Mucosa of rectum (tissue), 2 donors: ENCODE measurements around the gene NALCN.

Experiments used
- H3K27ac ChIP-seq, 2 donors: one replicate each; pipeline ENCODE4 v1.7.0; 2013; ENCODE audit warnings: inconsistent platforms in 2 of 2, low read depth in 2 of 2, low read length in 2 of 2
- H3K27me3 ChIP-seq, 2 donors: one replicate each; pipeline ENCODE4 v1.7.0; 2013; ENCODE audit warnings: low read length in 2 of 2; ENCODE audit not compliant: control insufficient read depth in 2 of 2, insufficient read depth in 2 of 2
- H3K36me3 ChIP-seq, 2 donors: one replicate each; pipeline ENCODE4 v1.7.0; 2013; ENCODE audit warnings: low read length in 2 of 2; ENCODE audit not compliant: control insufficient read depth in 2 of 2, insufficient read depth in 2 of 2
- H3K4me1 ChIP-seq, 2 donors: one replicate each; pipeline ENCODE4 v1.7.0; 2013; ENCODE audit warnings: low read length in 2 of 2, mild to moderate bottlenecking in 1 of 2; ENCODE audit not compliant: control insufficient read depth in 2 of 2, insufficient read depth in 2 of 2
- H3K4me3 ChIP-seq, 2 donors: one replicate each; pipeline ENCODE4 v1.7.0; 2013; ENCODE audit warnings: low read length in 2 of 2
- H3K9ac ChIP-seq, 2 donors: one replicate each; pipeline ENCODE4 v1.7.0; 2013; ENCODE audit warnings: low read length in 2 of 2, low read depth in 1 of 2, mild to moderate bottlenecking in 1 of 2
- H3K9me3 ChIP-seq, 2 donors: one replicate each; pipeline ENCODE4 v1.7.0; 2013; ENCODE audit warnings: low read length in 2 of 2; ENCODE audit not compliant: control insufficient read depth in 2 of 2
- donor health status: healthy.
- donor health status: Normal muscosa, but diverticular disease.

NALCN gene

DNA sequence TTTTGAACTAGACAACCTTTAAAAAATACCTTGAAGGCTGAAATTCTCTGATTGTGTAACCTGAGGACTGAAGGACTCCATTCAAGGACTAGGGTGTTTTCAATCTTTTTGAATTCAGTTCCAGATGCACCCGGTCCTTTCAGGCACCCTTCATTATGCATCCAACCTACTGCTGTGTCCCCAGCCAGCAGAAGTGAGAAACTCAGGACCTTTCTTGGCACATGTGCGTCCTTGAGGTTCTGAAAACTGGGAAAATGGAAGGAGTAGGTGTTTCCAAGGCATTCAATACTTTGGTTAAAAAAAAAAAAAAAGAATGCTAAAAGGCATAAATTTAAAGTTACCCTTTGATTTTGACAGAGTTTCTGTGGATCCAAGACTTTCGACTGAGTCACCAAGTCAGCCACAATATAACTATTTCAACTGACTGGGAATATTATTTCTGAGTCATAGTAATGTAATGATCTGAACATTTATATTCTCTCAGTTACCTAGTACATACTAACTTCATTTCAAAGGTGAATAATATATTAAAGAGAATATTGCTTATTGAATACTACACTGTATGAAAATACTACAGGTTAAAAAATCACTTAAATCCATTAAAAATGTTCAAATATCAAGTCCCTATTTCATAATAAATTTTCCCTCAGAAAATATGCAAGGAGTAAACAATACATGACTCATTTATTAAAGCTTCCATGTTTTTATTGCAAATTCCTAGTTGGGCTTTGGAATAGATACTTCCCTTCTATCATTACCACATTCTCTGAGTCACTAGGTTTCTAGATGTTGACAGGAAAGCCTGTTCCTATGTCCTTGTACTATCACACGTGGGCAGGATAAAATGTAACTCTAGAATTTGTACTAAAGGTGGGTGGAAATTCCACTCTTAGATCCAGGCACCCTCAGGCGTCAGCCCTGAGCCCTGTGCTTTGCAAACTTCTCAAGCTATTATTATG lies 33.8 kb upstream of the NALCN start:
- Histone ChIP-seq H3K9ac (no peak overlapping the region), H3K27me3 (no peaks in the 10 kb centered on the region), H3K27ac (no peak overlapping the region), H3K9me3 (no peaks in the 10 kb centered on the region), H3K4me3 (no peak overlapping the region), H3K36me3 (no peaks in the 10 kb centered on the region), H3K4me1 (no peaks in the 10 kb centered on the region)

DNA sequence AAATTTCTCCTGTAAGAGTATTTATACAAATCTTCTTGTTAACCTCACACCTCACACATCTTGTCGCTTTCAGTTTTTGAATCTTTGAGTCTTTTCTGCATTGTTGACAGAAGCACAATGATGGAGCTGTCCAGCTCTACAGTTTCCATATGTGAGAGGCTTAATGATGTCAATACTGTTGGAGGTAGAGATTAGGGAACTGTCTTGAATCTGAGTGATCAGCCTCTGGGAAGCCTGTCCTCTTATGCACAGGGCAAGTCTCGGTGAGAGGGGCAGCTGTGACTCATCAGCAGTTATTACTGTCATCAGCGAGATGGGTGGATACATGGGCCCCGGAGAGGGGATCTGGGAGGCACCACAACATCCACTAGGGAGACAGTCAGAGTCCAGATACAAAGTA lies 31.5 kb upstream of the NALCN start:
- no peak overlapping the region for H3K4me3 ChIP-seq
- H3K9ac ChIP-seq = no peak overlapping the region

DNA sequence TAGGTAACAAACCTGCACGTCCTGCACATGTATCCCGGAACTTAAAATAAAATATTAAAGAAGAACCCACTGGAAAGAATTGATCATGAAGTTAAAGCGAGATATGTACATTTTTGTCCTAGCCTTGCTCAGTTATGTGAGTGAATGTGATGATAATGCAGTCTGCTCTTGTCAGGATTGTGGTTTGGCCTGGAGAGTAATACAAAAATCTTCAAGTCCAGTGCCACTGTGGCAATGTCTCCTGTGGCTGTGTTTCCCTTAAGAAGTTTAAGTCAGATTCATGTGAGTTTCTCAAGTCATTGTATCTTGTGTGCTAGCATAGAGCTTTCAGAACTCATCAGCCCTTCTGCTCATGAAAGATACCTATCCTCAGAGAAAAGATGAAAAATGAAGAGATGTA lies 18.2 kb upstream of the NALCN start:
- Histone ChIP-seq H3K4me3 (no peak overlapping the region), H3K27ac (no peak overlapping the region), H3K36me3 (no peaks in the 10 kb centered on the region), H3K9ac (no peak overlapping the region), H3K27me3 (no peaks in the 10 kb centered on the region), H3K9me3 (no peaks in the 10 kb centered on the region), H3K4me1 (no peaks in the 10 kb centered on the region)

More for the DNA sequence above, 31.5 kb upstream of the NALCN start:
- Histone ChIP-seq H3K27me3 (no peaks in the 10 kb centered on the region), H3K36me3 (no peaks in the 10 kb centered on the region), H3K9me3 (no peaks in the 10 kb centered on the region), H3K4me1 (no peaks in the 10 kb centered on the region), H3K27ac (no peak overlapping the region)

DNA sequence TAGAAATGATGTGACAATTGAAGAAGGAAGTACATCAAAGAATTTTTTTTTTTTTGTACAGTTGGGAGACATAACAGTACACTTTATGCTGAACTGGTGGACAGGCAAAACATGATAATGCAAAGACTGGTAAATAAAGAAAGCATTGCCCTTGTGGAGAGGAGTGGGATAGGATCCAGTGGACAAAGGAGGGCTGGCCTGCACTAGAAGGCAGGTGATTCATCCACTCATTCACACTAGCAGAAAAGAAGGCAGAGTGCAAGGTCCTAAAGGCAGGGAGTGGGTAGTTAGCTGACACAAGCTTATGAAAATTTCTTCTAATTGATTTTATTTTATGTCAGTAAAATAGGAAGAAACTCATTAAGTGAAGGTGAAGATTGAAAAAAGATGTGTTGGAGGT lies 17.6 kb upstream of the NALCN start:
- Histone ChIP-seq H3K9me3 (no peaks in the 10 kb centered on the region), H3K4me3 (no peak overlapping the region), H3K27me3 (no peaks in the 10 kb centered on the region), H3K4me1 (no peaks in the 10 kb centered on the region), H3K36me3 (no peaks in the 10 kb centered on the region), H3K9ac (no peak overlapping the region), H3K27ac (no peak overlapping the region)

DNA sequence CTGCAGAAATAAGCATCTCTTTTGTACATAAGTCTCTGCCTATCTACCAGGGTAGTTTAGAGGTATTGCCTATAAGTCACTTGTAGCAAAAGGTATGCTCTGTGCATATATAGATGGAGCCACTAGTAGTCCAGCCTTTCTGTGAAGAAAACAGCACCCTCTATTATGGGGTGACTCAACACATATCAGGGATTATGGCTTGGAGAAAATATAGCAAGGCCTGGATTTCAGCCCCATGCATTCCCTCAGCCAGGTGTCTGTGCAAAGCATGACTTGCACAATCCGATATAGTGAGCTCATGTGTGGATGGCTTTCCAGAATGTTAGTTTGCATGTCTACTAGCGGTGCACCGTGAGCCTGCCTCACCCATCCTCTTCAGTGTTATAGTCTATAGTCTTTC lies 13.4 kb upstream of the NALCN start:
- no peak overlapping the region for H3K27ac ChIP-seq
- no peaks in the 10 kb centered on the region for H3K36me3 ChIP-seq
- H3K9me3 ChIP-seq = no peaks in the 10 kb centered on the region
- no peaks in the 10 kb centered on the region for H3K27me3 ChIP-seq
- H3K9ac ChIP-seq = no peak overlapping the region
- H3K4me1 ChIP-seq = no peaks in the 10 kb centered on the region
- H3K4me3 ChIP-seq = no peak overlapping the region

DNA sequence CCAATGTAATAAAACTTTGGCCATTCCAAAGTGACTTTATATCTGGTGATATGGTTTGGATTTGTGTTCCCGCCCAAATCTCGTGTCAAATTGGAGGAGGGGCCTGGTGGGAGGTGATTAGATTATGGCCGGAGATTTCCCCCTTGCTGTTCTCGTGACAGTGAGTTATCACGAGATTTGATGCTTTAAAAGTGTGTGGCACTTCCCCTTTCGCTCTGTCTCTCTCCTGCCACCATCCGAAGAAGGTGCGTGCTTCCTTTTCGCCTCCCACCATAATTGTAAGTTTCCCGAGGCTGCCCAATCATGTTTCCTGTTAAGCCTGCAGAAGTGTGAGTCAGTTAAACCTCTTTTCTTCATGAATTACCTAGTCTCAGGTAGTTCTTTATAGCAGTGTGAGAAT lies 9.3 kb upstream of the NALCN start:
- Histone ChIP-seq H3K36me3 (no peaks in the 10 kb centered on the region), H3K27me3 (no peaks in the 10 kb centered on the region), H3K4me1 (no peaks in the 10 kb centered on the region), H3K27ac (no peak overlapping the region), H3K9ac (no peak overlapping the region), H3K4me3 (no peak overlapping the region), H3K9me3 (no peaks in the 10 kb centered on the region)

DNA sequence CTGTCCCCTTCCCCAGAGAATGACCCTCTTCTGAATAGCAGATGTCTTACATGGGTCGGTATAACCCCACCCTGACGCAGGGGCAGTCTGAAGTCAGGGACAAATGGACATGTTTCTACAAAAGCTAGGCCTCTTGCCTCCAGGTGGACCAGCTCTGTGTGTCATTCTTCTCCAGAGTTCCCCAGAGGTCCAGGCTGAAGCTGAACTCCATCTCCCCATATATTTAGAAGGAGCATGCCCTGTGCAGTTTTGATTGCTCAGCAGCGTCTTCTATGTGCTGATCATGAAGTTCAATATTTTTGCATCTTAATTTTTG lies 8.8 kb upstream of the NALCN start:
- H3K9ac ChIP-seq = no peak overlapping the region
- H3K27me3 ChIP-seq = no peaks in the 10 kb centered on the region
- no peaks in the 10 kb centered on the region for H3K4me1 ChIP-seq
- no peaks in the 10 kb centered on the region for H3K36me3 ChIP-seq
- H3K4me3 ChIP-seq = no peak overlapping the region
- H3K27ac ChIP-seq = no peak overlapping the region
- H3K9me3 ChIP-seq = no peaks in the 10 kb centered on the region

DNA sequence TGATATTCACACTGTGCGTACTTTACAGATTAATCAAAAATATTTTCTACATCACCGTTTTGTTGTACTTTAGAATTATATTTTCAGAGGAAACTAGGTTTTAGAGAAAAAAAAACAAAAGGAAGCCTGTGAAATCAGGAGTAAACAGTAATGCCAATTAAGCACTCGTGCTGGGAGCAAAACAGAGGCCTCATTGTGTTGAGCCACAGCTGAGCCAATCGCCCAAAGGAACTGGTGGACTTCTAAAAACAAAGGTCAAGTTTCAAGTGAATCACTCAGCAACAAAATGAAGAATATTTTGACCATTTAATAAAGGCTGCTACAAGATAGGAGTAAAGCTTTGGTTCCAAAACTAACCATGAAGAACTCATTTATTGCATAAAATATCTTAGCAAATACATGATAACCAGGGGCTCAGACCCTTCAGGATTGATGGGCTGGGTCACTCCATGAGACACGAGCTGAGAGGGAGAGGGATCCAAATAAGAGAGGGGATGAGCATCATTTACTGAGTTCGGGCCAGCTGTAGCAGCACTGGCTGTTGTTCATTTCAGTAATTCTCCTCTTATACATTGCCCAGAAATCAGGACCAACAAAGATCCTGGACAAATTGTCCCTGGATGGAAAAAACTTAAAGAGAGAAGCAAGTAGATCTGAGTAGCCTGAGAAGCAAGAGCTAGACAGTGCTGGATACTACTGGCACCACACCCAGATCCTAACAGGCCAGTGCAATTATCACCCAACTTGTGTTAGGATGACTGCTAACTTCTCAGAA lies 8.3 kb upstream of the NALCN start:
- Histone ChIP-seq H3K9me3 (no peaks in the 10 kb centered on the region), H3K27ac (no peak overlapping the region), H3K27me3 (no peaks in the 10 kb centered on the region), H3K36me3 (no peaks in the 10 kb centered on the region), H3K4me1 (no peaks in the 10 kb centered on the region), H3K4me3 (no peak overlapping the region), H3K9ac (no peak overlapping the region)

DNA sequence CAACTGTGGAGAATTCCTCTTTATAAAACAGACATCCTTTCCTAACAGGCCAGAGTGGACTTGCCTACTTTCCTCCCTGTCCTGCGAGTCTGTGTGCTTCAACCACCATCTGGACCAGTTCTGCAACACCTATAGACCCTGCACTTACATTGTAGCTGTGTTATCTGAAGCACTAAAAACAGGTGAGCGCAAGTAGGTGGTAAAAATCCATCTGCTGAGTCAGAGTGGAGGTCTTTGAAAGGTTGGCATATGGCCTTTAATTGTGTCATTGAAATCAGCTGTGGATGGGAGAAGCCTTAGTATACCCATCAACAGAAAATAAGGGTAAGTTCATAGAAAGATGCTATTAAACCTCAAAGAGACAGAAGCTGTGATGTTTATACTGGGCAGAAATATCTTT lies 7.6 kb upstream of the NALCN start:
- Histone ChIP-seq H3K36me3 (no peaks in the 10 kb centered on the region), H3K27me3 (no peaks in the 10 kb centered on the region), H3K4me1 (no peaks in the 10 kb centered on the region), H3K27ac (no peak overlapping the region), H3K9me3 (no peaks in the 10 kb centered on the region), H3K9ac (no peak overlapping the region), H3K4me3 (no peak overlapping the region)

DNA sequence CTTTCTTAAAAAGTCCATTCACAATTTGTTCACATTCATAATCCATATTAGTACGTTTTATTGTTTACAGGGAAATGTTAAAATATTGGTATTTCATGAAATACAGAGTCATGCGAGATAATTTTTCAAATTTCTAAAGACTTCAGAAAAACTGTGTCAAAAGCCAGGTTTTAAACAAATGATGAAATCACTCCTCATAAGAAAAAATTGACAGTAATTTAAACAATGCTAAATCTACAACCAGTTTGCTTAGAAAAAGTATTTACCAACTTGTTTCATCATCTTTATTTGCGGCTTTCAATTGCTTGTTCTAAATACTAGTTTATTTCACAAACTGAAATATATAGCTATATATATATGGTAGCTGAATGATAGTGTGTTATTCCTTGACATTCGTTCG lies 1.2 kb upstream of the NALCN start:
- no peaks in the 10 kb centered on the region for H3K36me3 ChIP-seq
- no peak overlapping the region for H3K4me3 ChIP-seq
- H3K9ac ChIP-seq = no peak overlapping the region
- H3K4me1 ChIP-seq = no peaks in the 10 kb centered on the region
- no peaks in the 10 kb centered on the region for H3K9me3 ChIP-seq
- H3K27ac ChIP-seq = no peak overlapping the region
- H3K27me3 ChIP-seq = peaks cover 7 to 9% of the 10 kb centered on the region in 2 donors
